ENCODE data around the gene DDX41. TPM values are rescaled to one million over a fixed set of nuclear protein-coding genes. Genes with fewer than 3 reads are reported as not detected.

Gene DDX41
- total RNA-seq, 4 donors from 2014 or later = 64.5 to 80.8 (median 68.5) TPM

GRCh38 chr5:177511181-177511580, 5.6 kb downstream of the DDX41 start:
- TF ChIP-seq CTCF (IDR thresholded peaks at IDR 0.05) (no peak), EP300 (IDR thresholded peaks at IDR 0.05) (no peak), POLR2AphosphoS5 (IDR thresholded peaks at IDR 0.05) (no peak)
- Histone ChIP-seq H3K9me3 (no peaks in the 10 kb centered on the region), H3K27ac (no peak overlapping the region), H3K4me1 (peaks cover 0 to 22% (median 9%) of the 10 kb centered on the region in 3 donors), H3K4me3 (no peak overlapping the region), H3K36me3 (peaks cover 0 to 61% of the 10 kb centered on the region in 2 donors), H3K27me3 (no peaks in the 10 kb centered on the region)
- 90 to 100% methylated on average over 2 of the region's 5 CpGs for WGBS, 2 donors (ENCODE audit: low coverage in 1 of 2)
- ATAC-seq = no peak

- WGBS, 2 donors (ENCODE audit: low coverage in 1 of 2) = 83 to 92% methylated on average over 6 to 11 of the region's 15 CpGs
- no peak for ATAC-seq
Observed at GRCh38 chr5:177510567-177511053, 6.2 kb downstream of the DDX41 start.

GRCh38 chr5:177509991-177510566, 6.7 kb downstream of the DDX41 start:
- Histone ChIP-seq H3K27me3 (no peaks in the 10 kb centered on the region), H3K36me3 (peaks cover 0 to 52% of the 10 kb centered on the region in 2 donors), H3K4me3 (peak overlapping the region in 1 of 2 donors; percentile 39), H3K4me1 (peaks cover 0 to 11% (median 0%) of the 10 kb centered on the region in 3 donors), H3K27ac (peak overlapping the region in 2 of 4 donors; percentile 45 to 56), H3K9me3 (no peaks in the 10 kb centered on the region)
- ATAC-seq = no peak
- 57 to 58% methylated on average over 2 to 3 of the region's 11 CpGs for WGBS, 2 donors (ENCODE audit: low coverage in 1 of 2)
- TF ChIP-seq POLR2AphosphoS5 (IDR thresholded peaks at IDR 0.05) = no peak
- TF ChIP-seq CTCF (IDR thresholded peaks at IDR 0.05) = no peak
- TF ChIP-seq EP300 (IDR thresholded peaks at IDR 0.05) = no peak
- no peak for TF ChIP-seq POLR2A (IDR thresholded peaks at IDR 0.05)

More at GRCh38 chr5:177510567-177511053, 6.2 kb downstream of the DDX41 start:
- Histone ChIP-seq H3K9me3 (no peaks in the 10 kb centered on the region), H3K4me3 (no peak overlapping the region), H3K27me3 (no peaks in the 10 kb centered on the region), H3K27ac (no peak overlapping the region), H3K36me3 (peaks cover 0 to 57% of the 10 kb centered on the region in 2 donors), H3K4me1 (peaks cover 0 to 17% (median 3%) of the 10 kb centered on the region in 3 donors)
- TF ChIP-seq CTCF (IDR thresholded peaks at IDR 0.05) (no peak), EP300 (IDR thresholded peaks at IDR 0.05) (no peak), POLR2AphosphoS5 (IDR thresholded peaks at IDR 0.05) (no peak), POLR2A (IDR thresholded peaks at IDR 0.05) (no peak)

GRCh38 chr5:177509381-177509951, 7.3 kb downstream of the DDX41 start, which contains the start of gene DOK3:
Gene DOK3, minus strand, starts transcription at chr5:177509826. Its CDS starts 286 bp downstream, at chr5:177509540.
- ATAC-seq = peak; percentile 40
- peak within 1 kb of the TSS in 1 of 2 donors; percentile 39 for H3K4me3 ChIP-seq
- no peaks in the 10 kb centered on the region for H3K9me3 ChIP-seq
- H3K4me1 ChIP-seq = peaks cover 0 to 5% (median 0%) of the 10 kb centered on the region in 3 donors
- TF ChIP-seq POLR2AphosphoS5 (IDR thresholded peaks at IDR 0.05) (no peak), EP300 (IDR thresholded peaks at IDR 0.05) (no peak), POLR2A (IDR thresholded peaks at IDR 0.05) (no peak), CTCF (IDR thresholded peaks at IDR 0.05) (no peak)
- no CpG with 5 or more reads among the region's 20 CpGs for WGBS, 2 donors (ENCODE audit: low coverage in 1 of 2)
- peaks cover 0 to 46% of the 10 kb centered on the region in 2 donors for H3K36me3 ChIP-seq
- no peaks in the 10 kb centered on the region for H3K27me3 ChIP-seq
- H3K27ac ChIP-seq = peak within 1 kb of the TSS in 2 of 4 donors; percentile 45 to 56

All from gastroesophageal sphincter (tissue), 4 donors.